Endothelial cell of umbilical vein (primary cell): ENCODE data around the gene USE1. TPM values are rescaled to one million over a fixed set of nuclear protein-coding genes. Genes with fewer than 3 reads are reported as not detected.

Source experiments
- BruUV-seq: library from RNA; stranded (reverse); fragments of 400-500 nt; replicated peaks from 2 replicates; lab custom pipeline; 2021; lab: Mats Ljungman, UMichigan
- CTCF ChIA-PET: fragments of 300-600, 350-600 bp; sonication (Branson Sonifier 250); formaldehyde crosslinking; loops from one replicate; lab custom pipeline; 2021; ENCODE audit warnings: antibody characterized with exemption, inconsistent platforms; lab: Charles Lee
- POLR2A ChIA-PET: fragments of 300-600, 350-600 bp; sonication (Branson Sonifier 250); formaldehyde crosslinking; loops from one replicate; lab custom pipeline; 2021; ENCODE audit warnings: antibody characterized with exemption, inconsistent platforms; lab: Charles Lee
- DNase-seq: peaks from one replicate; pipeline ENCODE4 v3.0.0-alpha.2; 2011; ENCODE audit warnings: low read depth, low spot score
- FAIRE-seq: peaks from 2 replicates; lab custom pipeline; 2011; peaks lifted over from hg19 to GRCh38; lab: Jason Lieb, UNC
- H2AFZ ChIP-seq: 2 replicates; pipeline ENCODE4 v1.6.0; 2012; ENCODE audit warnings: low read depth, low read length, control low read depth, inconsistent platforms
- H3K27ac ChIP-seq: 2 replicates; pipeline ENCODE4 v1.5.1; 2011; ENCODE audit warnings: low read depth, mild to moderate bottlenecking, control low read depth, low read length, moderate library complexity; ENCODE audit not compliant: insufficient read depth
- H3K27me3 ChIP-seq, 2 experiments: 2 replicates each; pipeline versions ENCODE4 v1.6.0 to v1.6.1; 2011; ENCODE audit warnings: low read length in 2 of 2, mixed read lengths in 1 of 2; ENCODE audit not compliant: control insufficient read depth in 2 of 2, insufficient read depth in 2 of 2
- H3K36me3 ChIP-seq, 2 experiments: 2 replicates in 1 of 2; 3 replicates in 1 of 2; pipeline ENCODE4 v1.5.1; 2011; ENCODE audit warnings: low read length in 2 of 2, mild to moderate bottlenecking in 1 of 2, moderate library complexity in 1 of 2; ENCODE audit not compliant: control insufficient read depth in 2 of 2, insufficient read depth in 2 of 2; ENCODE audit errors: extremely low read depth in 1 of 2
- H3K4me1 ChIP-seq: 3 replicates; pipeline ENCODE4 v1.5.1; 2011; ENCODE audit warnings: mild to moderate bottlenecking, low read length; ENCODE audit not compliant: control insufficient read depth, insufficient read depth; ENCODE audit errors: extremely low read depth
- H3K4me2 ChIP-seq: 2 replicates; pipeline ENCODE4 v1.6.1; 2011; ENCODE audit warnings: low read length, control low read depth, mixed read lengths; ENCODE audit not compliant: insufficient read depth
- H3K4me3 ChIP-seq, 3 experiments: fragments of 200-600 bp in 1 of 3; sonication (generic), shearing (Covaris generic) in 1 of 3; replicated peaks in 1 of 3; 2 replicates each; pipeline ENCODE4 v1.5.1; 2011 to 2016; ENCODE audit warnings: control low read depth in 3 of 3, low read length in 3 of 3, mild to moderate bottlenecking in 2 of 3, inconsistent platforms in 1 of 3, low read depth in 1 of 3, moderate library complexity in 1 of 3; ENCODE audit not compliant: insufficient read depth in 1 of 3
- H3K79me2 ChIP-seq: 2 replicates; pipeline ENCODE4 v1.6.0; 2012; ENCODE audit warnings: low read length, inconsistent platforms; ENCODE audit not compliant: control insufficient read depth, insufficient read depth
- H3K9ac ChIP-seq: replicated peaks from 2 replicates; pipeline ENCODE3; 2011; ENCODE audit warnings: low read length, control low read depth; ENCODE audit not compliant: insufficient read depth; ENCODE audit errors: extremely low read depth
- H3K9me1 ChIP-seq: replicated peaks from 3 replicates; pipeline ENCODE4 v1.6.0; 2011; ENCODE audit warnings: mild to moderate bottlenecking, low read length; ENCODE audit not compliant: control insufficient read depth, insufficient read depth; ENCODE audit errors: extremely low read depth
- H3K9me3 ChIP-seq: replicated peaks from 2 replicates; pipeline ENCODE4 v1.5.1; 2012; ENCODE audit warnings: low read length, inconsistent platforms; ENCODE audit not compliant: control insufficient read depth, insufficient read depth
- H4K20me1 ChIP-seq: replicated peaks from 2 replicates; pipeline ENCODE3; 2011; ENCODE audit warnings: mild to moderate bottlenecking, low read length; ENCODE audit not compliant: control insufficient read depth, insufficient read depth; ENCODE audit errors: extremely low read depth
- EZH2 ChIP-seq: IDR thresholded peaks from 2 replicates; pipeline ENCODE4 v1.6.1; 2012; ENCODE audit warnings: borderline replicate concordance, low read depth, mild to moderate bottlenecking, moderate library complexity, low read length, inconsistent platforms; ENCODE audit not compliant: severe bottlenecking
- JUN ChIP-seq: IDR thresholded peaks from 2 replicates; pipeline ENCODE4 v1.6.1; 2011; ENCODE audit warnings: borderline replicate concordance, low read depth; ENCODE audit not compliant: insufficient read length, insufficient read depth
- MYC ChIP-seq: IDR thresholded peaks from one replicate; pipeline ENCODE4 v1.6.1; 2011; ENCODE audit warnings: mild to moderate bottlenecking, low read depth, low read length
- POLR2A ChIP-seq: IDR thresholded peaks from 2 replicates; pipeline ENCODE4 v1.6.1; 2012; ENCODE audit warnings: low read depth, mild to moderate bottlenecking, control low read depth, low read length
- POLR2AphosphoS5 ChIP-seq: IDR thresholded peaks from 2 replicates; pipeline ENCODE4 v1.6.1; 2012; ENCODE audit warnings: low read depth, mild to moderate bottlenecking, control low read depth, low read length, moderate library complexity; ENCODE audit not compliant: insufficient read depth
- dilution Hi-C: fragments of 300-500 bp; cut with MboI; formaldehyde crosslinking; loops from one replicate; pipeline ENCODE4 v1.15.0; 2019; ENCODE audit warnings: low sequenced_read_pairs; ENCODE audit not compliant: extremely low pct_ligation_motif_present
- intact Hi-C: fragments of 100-400 bp; cut with micrococcal nuclease; formaldehyde crosslinking; loops from one replicate; pipeline ENCODE4 v1.10.0; 2022
- polyA plus RNA-seq, 4 experiments: library from polyadenylated mRNA; depleted of rRNA in 3 of 4; stranded (reverse) in 3 of 4; unstranded in 1 of 4; fragments of >200 nt; gene quantifications; 2 replicates each; pipeline versions ENCODE4 v1.2.1 to v1.2.3, GENCODE V29; 2011 to 2012; ENCODE audit warnings: missing spikeins in 1 of 4
- total RNA-seq: library from RNA; stranded (reverse); gene quantifications from 2 replicates; pipeline ENCODE4 v1.2.3, GENCODE V29; 2021
- TF ChIP-seq, protein P1 (sequence below): IDR thresholded peaks from 2 replicates; pipeline ENCODE4 v1.6.1; 2011; ENCODE audit not compliant: insufficient read depth, insufficient read length
- TF ChIP-seq, protein P2 (sequence below), 2 donors: IDR thresholded peaks; 1 replicate in 1 of 2; 2 replicates in 1 of 2; pipeline ENCODE4 v1.5.1; 2011; ENCODE audit warnings: low read length in 2 of 2, mild to moderate bottlenecking in 2 of 2, moderate library complexity in 2 of 2, control low read depth in 1 of 2, inconsistent platforms in 1 of 2, low read depth in 1 of 2; ENCODE audit not compliant: insufficient read depth in 1 of 2; ENCODE audit errors: extremely low read depth in 1 of 2

USE1 gene
- total and polyA plus RNA-seq, 2 donors (not counting 3 experiments of a cell fraction or from before 2014, with no cell fraction given), result 21.3 to 27.6 TPM

DNA sequence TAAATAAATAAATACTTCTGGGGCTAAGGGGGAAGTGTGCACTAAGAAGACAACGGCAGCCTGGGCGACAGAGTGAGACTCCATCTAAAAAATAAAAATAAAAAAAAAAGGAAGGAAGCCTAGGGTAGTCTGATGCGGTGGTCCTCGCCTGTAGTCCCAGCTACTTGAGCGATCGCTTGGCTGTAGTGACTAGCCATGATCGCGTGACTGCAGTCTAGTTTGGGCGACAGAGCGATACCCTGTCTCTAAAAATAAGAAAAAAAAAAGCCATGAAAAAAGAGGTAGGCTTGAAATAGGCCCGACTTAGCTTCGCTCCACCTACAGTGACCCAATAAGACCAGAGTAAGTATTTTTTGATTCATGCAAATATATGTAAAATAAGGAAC, 51.4 kb downstream of the USE1 start:
- H4K20me1 ChIP-seq, result no peaks in the 10 kb centered on the region
- H2AFZ ChIP-seq, result peak overlapping the region; percentile 21
- H3K4me1 ChIP-seq, result peaks cover 18% of the 10 kb centered on the region
- no peak overlapping the region for H3K4me3 ChIP-seq
- TF ChIP-seq POLR2AphosphoS5 (no peak), JUN (no peak)
- TF ChIP-seq, protein P1, sequence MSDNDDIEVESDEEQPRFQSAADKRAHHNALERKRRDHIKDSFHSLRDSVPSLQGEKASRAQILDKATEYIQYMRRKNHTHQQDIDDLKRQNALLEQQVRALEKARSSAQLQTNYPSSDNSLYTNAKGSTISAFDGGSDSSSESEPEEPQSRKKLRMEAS, result no peak
- intact Hi-C loops, result loop anchor here (2.0 kb wide), 3 partner anchors 32 to 370 kb away; partner anchors contain the start of gene OCEL1
- BruUV-seq, result no TSS peak
- ChIA-PET POLR2A (interaction anchor here (0.8 to 1.2 kb wide), 2 partner anchors 15 to 52 kb away, joined by 3 to 5 read pairs; partner anchors contain the start of genes ANKLE1 and USE1), CTCF (interaction anchor here (0.8 to 2.7 kb wide), 3 partner anchors 9 to 31 kb away, joined by 3 to 15 read pairs (median 8); partner anchors contain the start of gene ANKLE1)
- H3K9me1 ChIP-seq, result no peaks in the 10 kb centered on the region
- H3K27me3 ChIP-seq, result no peaks in the 10 kb centered on the region
- H3K9ac ChIP-seq, result no peak overlapping the region
- H3K36me3 ChIP-seq, result peaks cover 6 to 7% of the 10 kb centered on the region in 2 experiments
- DNase-seq (no peak), FAIRE-seq (no peak)
- no peak overlapping the region for H3K4me2 ChIP-seq
- H3K79me2 ChIP-seq, result peaks cover 14% of the 10 kb centered on the region
- H3K9me3 ChIP-seq, result no peaks in the 10 kb centered on the region
- H3K27ac ChIP-seq, result no peak overlapping the region
- dilution Hi-C loops, result no loop called here

DNA sequence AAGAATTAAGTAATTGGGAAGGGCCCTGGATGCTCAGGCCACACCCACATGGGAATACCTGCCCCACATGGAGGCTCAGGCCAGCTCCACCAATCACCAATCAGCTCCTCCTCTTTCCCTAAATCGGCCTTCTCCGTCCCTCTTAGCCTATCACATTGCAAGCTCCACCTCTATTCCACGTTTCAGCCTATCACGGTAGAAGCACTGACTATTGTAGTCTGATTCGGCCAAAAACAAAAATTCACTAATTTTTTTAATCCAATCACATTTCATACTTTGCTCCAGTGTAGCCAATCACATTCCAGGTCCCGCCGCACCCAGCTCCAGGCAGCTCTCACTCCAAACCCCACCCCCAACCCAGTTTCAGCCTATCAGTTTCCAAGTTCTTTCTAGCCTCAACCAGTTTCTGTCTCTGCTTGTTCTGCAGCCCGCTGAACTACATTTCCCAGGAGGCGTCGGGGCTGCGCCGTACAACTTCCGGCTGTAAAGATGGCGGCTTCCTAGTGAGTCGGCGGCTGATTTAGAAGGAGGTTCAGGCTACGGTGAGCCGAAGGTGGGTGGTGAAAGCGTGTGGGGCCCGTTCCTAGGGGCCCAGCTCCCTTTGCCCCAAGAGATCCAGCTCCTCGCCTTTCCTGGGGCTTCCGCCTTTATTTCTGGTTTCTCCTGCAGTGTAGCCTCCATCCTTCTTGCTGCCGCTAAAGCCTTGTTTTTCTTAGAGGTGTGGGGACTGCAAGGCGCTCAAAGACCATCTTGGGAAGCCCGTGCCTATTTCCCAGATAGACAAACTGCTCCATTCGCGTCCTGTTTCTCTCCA, 52.0 kb downstream of the USE1 start, which contains the start of gene BABAM1:
Gene BABAM1, plus strand, starts transcription at position 469 of the 814 bp plus-strand sequence. CDS start 1,364 bp downstream, outside the sequence.
- intact Hi-C loops (loop anchor here (1.0 to 2.0 kb wide), 4 partner anchors 15 to 370 kb away; partner anchors contain the start of gene OCEL1), dilution Hi-C loops (no loop called here)
- TSS peak; percentile 84 for BruUV-seq
- FAIRE-seq (peak; percentile 99), DNase-seq (peak; percentile 99)
- peak within 1 kb of the TSS; percentile 41 for H2AFZ ChIP-seq
- TF ChIP-seq, protein P2, sequence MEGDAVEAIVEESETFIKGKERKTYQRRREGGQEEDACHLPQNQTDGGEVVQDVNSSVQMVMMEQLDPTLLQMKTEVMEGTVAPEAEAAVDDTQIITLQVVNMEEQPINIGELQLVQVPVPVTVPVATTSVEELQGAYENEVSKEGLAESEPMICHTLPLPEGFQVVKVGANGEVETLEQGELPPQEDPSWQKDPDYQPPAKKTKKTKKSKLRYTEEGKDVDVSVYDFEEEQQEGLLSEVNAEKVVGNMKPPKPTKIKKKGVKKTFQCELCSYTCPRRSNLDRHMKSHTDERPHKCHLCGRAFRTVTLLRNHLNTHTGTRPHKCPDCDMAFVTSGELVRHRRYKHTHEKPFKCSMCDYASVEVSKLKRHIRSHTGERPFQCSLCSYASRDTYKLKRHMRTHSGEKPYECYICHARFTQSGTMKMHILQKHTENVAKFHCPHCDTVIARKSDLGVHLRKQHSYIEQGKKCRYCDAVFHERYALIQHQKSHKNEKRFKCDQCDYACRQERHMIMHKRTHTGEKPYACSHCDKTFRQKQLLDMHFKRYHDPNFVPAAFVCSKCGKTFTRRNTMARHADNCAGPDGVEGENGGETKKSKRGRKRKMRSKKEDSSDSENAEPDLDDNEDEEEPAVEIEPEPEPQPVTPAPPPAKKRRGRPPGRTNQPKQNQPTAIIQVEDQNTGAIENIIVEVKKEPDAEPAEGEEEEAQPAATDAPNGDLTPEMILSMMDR (IDR thresholded peaks at IDR 0.05; ENCODE audit: extremely low read depth in 1 of 2, insufficient read depth in 1 of 2, low read depth in 1 of 2, low read length in 2 of 2), result no peak
- TF ChIP-seq EZH2 (peak; percentile 87), POLR2AphosphoS5 (peak; percentile 89), POLR2A (peak; percentile 82), MYC (no peak)
- H3K4me2 ChIP-seq, result peak within 1 kb of the TSS; percentile 95
- no peaks in the 10 kb centered on the region for H3K9me3 ChIP-seq
- H3K9me1 ChIP-seq, result no peaks in the 10 kb centered on the region
- peak within 1 kb of the TSS; percentile 95 to 99 (median 99) for H3K4me3 ChIP-seq
- CTCF ChIA-PET, result interaction anchor here (0.8 to 2.7 kb wide), 4 partner anchors 9 to 32 kb away, joined by 3 to 15 read pairs (median 6); partner anchors contain the start of gene ANKLE1
- peaks cover 18% of the 10 kb centered on the region for H3K4me1 ChIP-seq
- no peaks in the 10 kb centered on the region for H4K20me1 ChIP-seq
- H3K9ac ChIP-seq, result peak within 1 kb of the TSS; percentile 87
- H3K27me3 ChIP-seq, result no peaks in the 10 kb centered on the region
- POLR2A ChIA-PET, result interaction anchor here (0.8 to 1.2 kb wide), 2 partner anchors 14 to 52 kb away, joined by 3 to 5 read pairs; partner anchors contain the start of genes ANKLE1 and USE1
- H3K36me3 ChIP-seq, result peaks cover 6 to 11% of the 10 kb centered on the region in 2 experiments
- peaks cover 14% of the 10 kb centered on the region for H3K79me2 ChIP-seq
- peak within 1 kb of the TSS; percentile 56 for H3K27ac ChIP-seq
